Fibroblast of the conjunctiva (primary cell): Measurements from ENCODE around the gene ERVW-1.

Source experiments
- DNase-seq: peaks from one replicate; pipeline ENCODE4 v3.0.0-alpha.2; 2010; ENCODE audit warnings: low read depth

Gene ERVW-1

DNA sequence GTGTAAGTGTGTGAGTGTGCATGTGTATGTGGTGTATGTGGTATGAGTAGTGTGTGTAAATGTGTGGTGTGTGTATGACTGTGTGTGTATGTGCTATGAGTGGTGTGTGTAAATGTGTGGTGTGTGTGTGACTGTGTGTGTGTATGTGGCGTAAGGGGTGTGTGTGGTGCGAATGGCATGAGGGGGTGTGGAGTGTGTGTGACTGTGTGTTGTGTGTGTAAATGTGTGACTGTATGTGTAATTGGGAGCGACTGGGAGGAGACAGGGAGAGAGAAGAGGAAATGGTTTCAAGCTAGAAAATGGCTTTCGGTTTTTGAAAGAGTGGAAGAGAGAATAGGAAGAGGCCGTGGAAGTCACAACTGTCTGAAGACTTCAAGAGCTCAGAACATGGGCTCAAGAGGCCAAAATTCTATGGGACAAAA lies 54.0 kb downstream of the ERVW-1 start:
- no peak for DNase-seq

DNA sequence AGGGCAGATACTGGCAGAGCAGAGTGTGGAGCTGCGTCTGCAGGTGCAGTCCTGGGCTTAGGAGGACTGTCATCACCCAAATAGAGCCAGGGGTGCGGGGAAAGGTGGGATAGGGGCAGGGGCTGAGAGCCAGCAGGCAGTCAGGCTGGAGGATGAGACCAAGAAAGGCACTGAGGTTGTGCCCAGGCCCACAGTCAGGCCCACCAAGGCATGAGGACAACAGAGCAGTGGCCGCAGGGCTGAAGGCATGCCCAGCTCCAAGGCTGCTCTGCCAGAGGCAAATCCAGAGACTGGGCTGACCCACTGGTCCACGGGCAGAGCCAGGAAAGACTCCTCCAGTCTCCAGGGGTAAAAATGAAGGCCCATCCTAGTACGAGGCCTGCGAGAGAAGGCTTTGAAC lies 54.8 kb downstream of the ERVW-1 start:
- DNase-seq = no peak

DNA sequence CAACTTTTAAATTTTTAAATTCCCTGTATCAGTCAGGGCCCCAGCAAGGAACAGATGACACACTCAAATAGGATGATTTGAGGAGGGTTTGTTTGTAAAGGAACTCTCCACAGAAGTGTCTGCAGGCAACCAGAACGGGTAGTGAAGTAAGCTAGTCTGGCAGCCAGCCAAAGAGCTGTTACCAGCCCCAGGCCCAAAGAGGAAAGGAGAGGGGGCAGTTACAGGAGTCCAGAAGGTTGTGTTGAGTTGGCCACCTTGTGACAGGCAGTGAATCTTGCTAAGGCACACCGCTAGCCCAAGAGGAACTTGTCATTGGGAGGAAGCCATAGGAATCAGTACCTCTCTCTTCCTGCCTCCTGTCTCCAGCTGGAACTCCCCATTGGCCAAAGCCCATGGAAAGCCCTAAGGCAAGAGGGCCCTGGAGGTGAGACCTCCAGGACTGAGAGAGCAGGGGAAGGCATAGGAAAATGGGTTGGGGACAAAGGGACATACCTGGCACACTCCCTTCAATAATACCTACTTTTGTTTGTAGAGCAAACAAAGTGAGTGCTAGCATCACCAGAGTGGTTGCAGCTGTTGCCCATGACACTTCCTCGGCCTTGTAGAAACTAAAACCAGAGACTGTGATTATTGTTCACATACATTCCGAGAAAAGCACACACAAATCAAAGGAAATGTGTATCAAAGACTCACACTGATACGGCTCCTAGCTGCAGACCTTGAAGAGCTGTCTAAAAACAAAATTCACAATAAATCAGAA lies 55.9 kb downstream of the ERVW-1 start:
- no peak for DNase-seq
